Measurements from ENCODE around the gene ATP2B2. TPM values are rescaled to one million over a fixed set of nuclear protein-coding genes. Genes with fewer than 3 reads are reported as not detected.

The ATP2B2 gene
- total and polyA plus RNA-seq, 7 donors, result 0.08 to 6.5 (median 0.77) TPM

GRCh38 chr3:10286596-10287295 is 218.6 kb downstream of the ATP2B2 start:
- Histone ChIP-seq H3K27ac (no peak overlapping the region), H3K9me3 (no peaks in the 10 kb centered on the region), H3K27me3 (ENCODE audit: insufficient read depth in 3 of 3, low read length in 2 of 3) (no peaks in the 10 kb centered on the region), H3K4me3 (no peak overlapping the region), H3K36me3 (ENCODE audit: insufficient read depth in 1 of 2, low read depth in 1 of 2) (peaks cover 0 to 93% of the 10 kb centered on the region in 2 donors), H3K4me1 (no peaks in the 10 kb centered on the region)
- WGBS, 3 donors, result 45 to 66% (median 53%) methylated on average over 2 of the region's 2 CpGs
- no peak for DNase-seq
- TF ChIP-seq, protein P1, sequence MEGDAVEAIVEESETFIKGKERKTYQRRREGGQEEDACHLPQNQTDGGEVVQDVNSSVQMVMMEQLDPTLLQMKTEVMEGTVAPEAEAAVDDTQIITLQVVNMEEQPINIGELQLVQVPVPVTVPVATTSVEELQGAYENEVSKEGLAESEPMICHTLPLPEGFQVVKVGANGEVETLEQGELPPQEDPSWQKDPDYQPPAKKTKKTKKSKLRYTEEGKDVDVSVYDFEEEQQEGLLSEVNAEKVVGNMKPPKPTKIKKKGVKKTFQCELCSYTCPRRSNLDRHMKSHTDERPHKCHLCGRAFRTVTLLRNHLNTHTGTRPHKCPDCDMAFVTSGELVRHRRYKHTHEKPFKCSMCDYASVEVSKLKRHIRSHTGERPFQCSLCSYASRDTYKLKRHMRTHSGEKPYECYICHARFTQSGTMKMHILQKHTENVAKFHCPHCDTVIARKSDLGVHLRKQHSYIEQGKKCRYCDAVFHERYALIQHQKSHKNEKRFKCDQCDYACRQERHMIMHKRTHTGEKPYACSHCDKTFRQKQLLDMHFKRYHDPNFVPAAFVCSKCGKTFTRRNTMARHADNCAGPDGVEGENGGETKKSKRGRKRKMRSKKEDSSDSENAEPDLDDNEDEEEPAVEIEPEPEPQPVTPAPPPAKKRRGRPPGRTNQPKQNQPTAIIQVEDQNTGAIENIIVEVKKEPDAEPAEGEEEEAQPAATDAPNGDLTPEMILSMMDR (IDR thresholded peaks at IDR 0.05), result no peak
- intact Hi-C loops (cut with DNase I), result no loop called here
- peak in 1 of 4 donors; percentile 56 for ATAC-seq

GRCh38 chr3:10286133-10286524 is 219.3 kb downstream of the ATP2B2 start:
- Histone ChIP-seq H3K4me3 (no peak overlapping the region), H3K36me3 (ENCODE audit: insufficient read depth in 1 of 2, low read depth in 1 of 2) (peaks cover 0 to 89% of the 10 kb centered on the region in 2 donors), H3K27ac (no peak overlapping the region), H3K4me1 (no peaks in the 10 kb centered on the region), H3K27me3 (ENCODE audit: insufficient read depth in 3 of 3, low read length in 2 of 3) (no peaks in the 10 kb centered on the region), H3K9me3 (no peaks in the 10 kb centered on the region)
- no peak for DNase-seq
- TF ChIP-seq, protein P1 (IDR thresholded peaks at IDR 0.05), result no peak
- ATAC-seq, result no peak
- 88 to 92% (median 91%) methylated on average over 5 of the region's 5 CpGs for WGBS, 3 donors
- intact Hi-C loops (cut with DNase I), result no loop called here

DNA sequence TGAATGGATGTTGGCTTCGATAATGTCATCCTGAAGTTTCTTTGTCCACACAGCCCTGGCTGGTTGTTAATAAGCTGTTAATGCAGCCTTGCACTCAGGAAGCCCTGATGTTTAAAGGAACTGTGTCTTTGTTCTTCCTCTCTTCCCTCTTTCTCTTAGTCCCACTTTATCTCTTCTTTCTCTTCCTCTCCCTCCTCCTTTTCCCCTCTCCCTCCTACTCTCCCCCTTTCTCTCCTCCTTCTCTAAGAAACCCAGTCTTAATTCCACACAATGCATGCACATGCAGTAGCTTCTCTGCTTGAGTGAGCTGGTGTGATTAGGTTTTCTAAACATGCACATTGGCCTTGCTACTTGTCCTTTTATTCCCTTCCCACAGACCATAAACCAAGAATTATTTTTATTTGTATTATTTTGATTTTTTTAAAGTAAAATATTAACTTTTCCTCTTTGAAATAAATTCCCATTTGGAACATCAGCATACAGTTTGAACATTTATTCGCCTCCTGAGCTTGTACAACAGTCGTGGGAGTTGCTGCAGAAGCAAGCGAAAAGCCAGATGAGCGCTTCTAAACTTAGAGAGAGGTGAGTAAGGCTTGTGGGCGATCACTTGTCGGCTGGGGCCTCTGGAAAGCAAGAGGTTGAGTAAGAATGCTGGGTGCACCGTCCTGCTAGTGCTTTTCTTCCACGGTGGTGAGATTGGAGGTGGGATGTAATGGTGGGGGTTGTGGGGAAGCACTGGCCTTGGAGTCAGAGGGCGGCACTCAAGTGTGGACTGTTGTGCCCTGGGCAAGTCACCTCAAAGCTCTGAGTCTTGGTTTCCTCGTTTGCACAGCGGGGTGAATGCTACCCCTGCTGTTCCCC is 219.9 kb downstream of the ATP2B2 start:
- no peak for DNase-seq
- 88% methylated on average over 12 of the region's 12 CpGs for WGBS, 3 donors
- TF ChIP-seq, protein P1 (IDR thresholded peaks at IDR 0.05), result no peak
- intact Hi-C loops (cut with DNase I), result no loop called here
- no peak overlapping the region for H3K27ac ChIP-seq
- H3K4me3 ChIP-seq, result no peak overlapping the region
- no peak for ATAC-seq
- H3K4me1 ChIP-seq, result no peaks in the 10 kb centered on the region
- H3K27me3 ChIP-seq (ENCODE audit: insufficient read depth in 3 of 3, low read length in 2 of 3), result no peaks in the 10 kb centered on the region
- no peaks in the 10 kb centered on the region for H3K9me3 ChIP-seq
- peaks cover 0 to 89% of the 10 kb centered on the region in 2 donors for H3K36me3 ChIP-seq (ENCODE audit: insufficient read depth in 1 of 2, low read depth in 1 of 2)

DNA sequence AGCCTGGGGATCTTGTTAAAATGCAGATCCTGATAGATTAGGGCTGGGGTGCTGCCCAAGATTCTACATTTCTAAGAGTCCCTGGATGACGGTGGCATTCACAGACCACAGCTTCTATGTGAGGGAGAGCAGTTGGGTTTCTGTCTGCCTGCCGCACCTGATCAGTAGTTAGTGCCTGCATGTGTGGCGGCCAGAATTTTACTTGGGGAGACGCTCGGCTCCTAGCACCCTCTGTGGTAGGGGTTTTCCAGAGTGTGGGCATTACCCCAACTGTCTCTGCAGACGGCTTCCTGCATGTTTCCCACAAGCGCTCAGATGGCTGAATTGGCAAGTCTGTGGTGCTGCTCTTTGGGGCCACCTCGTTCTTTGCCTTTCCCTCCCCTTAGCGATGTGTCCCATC is 220.9 kb downstream of the ATP2B2 start:
- peaks cover 9 to 91% of the 10 kb centered on the region in 2 donors for H3K36me3 ChIP-seq (ENCODE audit: insufficient read depth in 1 of 2, low read depth in 1 of 2)
- WGBS, 3 donors, result 84 to 88% (median 88%) methylated on average over 9 of the region's 9 CpGs
- H3K27me3 ChIP-seq (ENCODE audit: insufficient read depth in 3 of 3, low read length in 2 of 3), result no peaks in the 10 kb centered on the region
- no peaks in the 10 kb centered on the region for H3K9me3 ChIP-seq
- H3K4me3 ChIP-seq, result no peak overlapping the region
- no peak overlapping the region for H3K27ac ChIP-seq
- TF ChIP-seq, protein P1 (IDR thresholded peaks at IDR 0.05), result no peak
- intact Hi-C loops (cut with DNase I), result no loop called here
- no peaks in the 10 kb centered on the region for H3K4me1 ChIP-seq
- no peak for ATAC-seq
- DNase-seq, result no peak

Measured in psoas muscle (tissue), 8 donors.